Body of pancreas (tissue), 4 donors: Measurements from ENCODE around the gene AJUBA. TPM values are rescaled to one million over a fixed set of nuclear protein-coding genes. Genes with fewer than 3 reads are reported as not detected.

Source experiments
- ATAC-seq: fragments of 150-250 bp; one replicate; pipeline ENCODE4 v1.9.1; 2016
- DNase-seq, 4 donors: peaks; one replicate each; pipeline ENCODE4 v3.0.0-alpha.2; 2019
- H3K27ac ChIP-seq, 4 donors: fragments of 200-600 bp; sonication (generic); 1 replicate in 3 of 4; 2 replicates in 1 of 4; pipeline versions ENCODE4 v1.5.1 to v1.6.1; 2016 to 2019; ENCODE audit warnings: mild to moderate bottlenecking in 1 of 4, mixed read lengths in 1 of 4, moderate library complexity in 1 of 4
- H3K27me3 ChIP-seq, 2 donors: fragments of 200-600 bp; sonication (generic); one replicate each; pipeline ENCODE4 v1.6.0; 2016; ENCODE audit warnings: mild to moderate bottlenecking in 1 of 2
- H3K36me3 ChIP-seq, 2 donors: fragments of 200-600 bp; sonication (generic); replicated peaks in 1 of 2; 2 replicates each; pipeline ENCODE4 v1.5.1; 2016; ENCODE audit warnings: low read depth in 2 of 2; ENCODE audit not compliant: insufficient read depth in 1 of 2
- H3K4me1 ChIP-seq: fragments of 200-600 bp; sonication (generic); one replicate; pipeline ENCODE4 v1.6.0; 2016
- H3K4me3 ChIP-seq, 2 donors: fragments of 200-600 bp; sonication (generic); 1 replicate in 1 of 2; 2 replicates in 1 of 2; pipeline ENCODE4 v1.5.1; 2016 to 2019
- H3K9me3 ChIP-seq, 3 donors: fragments of 200-600 bp; sonication (generic); 1 replicate in 2 of 3; 2 replicates in 1 of 3; pipeline ENCODE4 v1.5.1; 2016
- CTCF ChIP-seq, 7 experiments: fragments of 450-650 bp in 4 of 7; fragments of 200-600 bp in 3 of 7; sonication (generic) in 3 of 7; IDR thresholded peaks; one replicate each; pipeline ENCODE4 v1.5.1; 2016 to 2019; ENCODE audit warnings: antibody characterized with exemption in 7 of 7
- POLR2A ChIP-seq, 3 donors: fragments of 450-650 bp; IDR thresholded peaks; one replicate each; pipeline ENCODE4 v1.6.1; 2016; ENCODE audit warnings: antibody characterized with exemption in 3 of 3, mild to moderate bottlenecking in 2 of 3
- WGBS, 2 donors: methylation state at CpG; one replicate each; pipeline ENCODE4 v1.1.5; 2017; 5-methylcytosine and 5-hydroxymethylcytosine counted together
- intact Hi-C: fragments of 100-400 bp; cut with DNase I; formaldehyde crosslinking; loops from one replicate; pipeline ENCODE4 v1.15.1; 2023
- total RNA-seq, 2 donors: library from RNA; depleted of rRNA; stranded (reverse); fragments of >200 nt; gene quantifications; one replicate each; pipeline ENCODE4 v1.1.0, GENCODE V29; 2016

AJUBA gene
- total RNA-seq, 2 donors from 2014 or later: 15.8 to 19.5 TPM

DNA sequence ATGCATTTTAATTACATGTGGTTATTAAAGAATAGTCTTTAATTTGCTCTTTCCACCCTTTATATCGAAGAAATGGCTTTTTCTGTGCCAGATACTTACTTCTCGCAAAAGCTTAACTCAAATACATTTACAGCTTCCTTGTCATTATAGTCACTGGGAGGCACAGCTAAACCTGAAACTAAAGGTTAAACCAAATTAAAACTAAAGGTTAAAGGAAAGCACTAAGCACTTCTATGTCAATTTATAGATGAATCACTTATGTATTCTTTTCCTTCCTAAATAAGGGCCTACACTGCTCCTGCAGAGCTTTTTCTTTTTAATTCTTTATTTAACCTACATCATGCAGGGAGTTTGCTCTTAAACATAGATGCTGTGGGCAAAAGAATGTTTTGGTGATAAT, 18.5 kb upstream of the AJUBA start:
- no peaks in the 10 kb centered on the region for H3K9me3 ChIP-seq
- no peak for TF ChIP-seq CTCF (IDR thresholded peaks at IDR 0.05)
- no peak for TF ChIP-seq POLR2A (IDR thresholded peaks at IDR 0.05)
- DNase-seq (no peak), ATAC-seq (no peak)
- peaks cover 4% of the 10 kb centered on the region for H3K4me1 ChIP-seq
- H3K36me3 ChIP-seq: no peaks in the 10 kb centered on the region
- H3K27ac ChIP-seq: no peak overlapping the region
- no peaks in the 10 kb centered on the region for H3K27me3 ChIP-seq
- intact Hi-C loops: no loop called here
- H3K4me3 ChIP-seq: no peak overlapping the region
- 94 to 97% methylated on average over 2 of the region's 2 CpGs for WGBS, 2 donors

DNA sequence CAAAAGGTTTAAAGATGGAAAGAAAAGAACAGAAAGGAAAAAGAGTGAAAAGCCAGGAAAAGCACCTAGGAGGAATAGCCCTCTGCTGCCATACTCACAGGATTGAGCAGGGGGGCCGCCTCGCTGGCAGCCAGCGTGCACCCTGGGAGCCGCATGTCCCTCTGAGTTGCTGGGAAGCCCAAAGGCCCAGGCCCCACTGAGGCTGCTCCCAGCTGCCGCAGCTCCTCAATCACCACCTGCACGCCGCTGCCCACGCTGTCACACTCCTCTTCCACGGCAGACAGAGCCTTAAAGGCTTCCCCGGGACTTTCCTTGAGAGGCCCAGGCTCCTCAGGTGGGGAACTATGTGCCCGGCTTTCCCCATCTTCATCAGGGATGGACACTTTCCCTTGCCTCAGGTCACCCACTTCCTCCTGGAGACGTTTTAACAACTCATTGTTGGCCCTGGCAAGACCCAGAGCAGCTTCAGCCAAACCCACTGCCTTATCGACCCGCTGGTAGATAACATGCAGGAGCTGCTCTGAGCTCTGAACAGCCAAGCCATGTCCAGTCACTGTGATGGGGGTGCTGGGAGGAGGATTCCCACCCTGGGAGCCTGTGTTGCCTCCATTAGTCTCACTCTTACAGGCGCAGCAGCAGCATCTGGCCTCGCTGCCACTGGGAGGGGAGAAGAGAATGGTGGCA, 16.1 kb upstream of the AJUBA start:
- WGBS, 2 donors: 64 to 80% methylated on average over 14 to 16 of the region's 16 CpGs
- no peak overlapping the region for H3K27ac ChIP-seq
- H3K9me3 ChIP-seq: no peaks in the 10 kb centered on the region
- intact Hi-C loops: no loop called here
- ATAC-seq (peak; percentile 50), DNase-seq (peak in 1 of 4 donors; percentile 44)
- no peaks in the 10 kb centered on the region for H3K36me3 ChIP-seq
- H3K27me3 ChIP-seq: no peaks in the 10 kb centered on the region
- peaks cover 5% of the 10 kb centered on the region for H3K4me1 ChIP-seq
- TF ChIP-seq CTCF (IDR thresholded peaks at IDR 0.05): no peak
- TF ChIP-seq POLR2A (IDR thresholded peaks at IDR 0.05): no peak
- H3K4me3 ChIP-seq: no peak overlapping the region

DNA sequence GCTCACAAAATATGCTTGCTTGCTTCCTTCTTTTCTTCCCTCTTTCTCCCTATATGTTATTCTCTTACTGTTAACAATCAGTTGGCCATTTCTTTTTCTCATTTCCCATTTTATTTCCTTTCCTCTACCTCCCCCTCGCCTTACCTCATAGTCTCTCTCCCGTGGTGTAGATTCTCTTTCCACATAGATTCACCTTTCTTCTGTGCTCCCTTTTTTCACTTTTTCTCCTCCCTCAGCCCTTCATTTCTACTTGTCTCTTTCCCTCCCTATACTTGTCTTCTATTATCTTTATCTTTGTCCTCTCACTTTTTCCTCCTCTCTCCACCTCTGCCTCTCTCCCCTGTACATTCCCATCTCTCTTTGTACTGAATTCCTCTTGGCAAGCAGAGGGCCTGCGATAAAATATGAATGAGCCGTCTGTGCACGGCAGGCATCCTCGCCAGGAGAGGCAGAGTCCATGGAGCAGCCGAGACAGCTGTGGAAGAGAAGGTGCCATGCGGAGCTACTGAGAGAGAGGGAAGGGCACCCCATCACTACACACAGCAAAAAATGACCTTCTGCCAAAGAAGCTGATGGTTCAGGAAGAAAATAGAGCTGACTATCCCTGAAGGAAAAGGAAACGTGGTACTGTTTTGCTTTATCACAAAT, 15.4 kb upstream of the AJUBA start:
- WGBS, 2 donors: 57 to 73% methylated on average over 9 of the region's 9 CpGs
- Histone ChIP-seq H3K36me3 (no peaks in the 10 kb centered on the region), H3K4me3 (no peak overlapping the region), H3K4me1 (peaks cover 5% of the 10 kb centered on the region), H3K9me3 (no peaks in the 10 kb centered on the region), H3K27ac (no peak overlapping the region), H3K27me3 (no peaks in the 10 kb centered on the region)
- TF ChIP-seq POLR2A (IDR thresholded peaks at IDR 0.05): no peak
- no peak for DNase-seq
- intact Hi-C loops: no loop called here
- no peak for ATAC-seq

DNA sequence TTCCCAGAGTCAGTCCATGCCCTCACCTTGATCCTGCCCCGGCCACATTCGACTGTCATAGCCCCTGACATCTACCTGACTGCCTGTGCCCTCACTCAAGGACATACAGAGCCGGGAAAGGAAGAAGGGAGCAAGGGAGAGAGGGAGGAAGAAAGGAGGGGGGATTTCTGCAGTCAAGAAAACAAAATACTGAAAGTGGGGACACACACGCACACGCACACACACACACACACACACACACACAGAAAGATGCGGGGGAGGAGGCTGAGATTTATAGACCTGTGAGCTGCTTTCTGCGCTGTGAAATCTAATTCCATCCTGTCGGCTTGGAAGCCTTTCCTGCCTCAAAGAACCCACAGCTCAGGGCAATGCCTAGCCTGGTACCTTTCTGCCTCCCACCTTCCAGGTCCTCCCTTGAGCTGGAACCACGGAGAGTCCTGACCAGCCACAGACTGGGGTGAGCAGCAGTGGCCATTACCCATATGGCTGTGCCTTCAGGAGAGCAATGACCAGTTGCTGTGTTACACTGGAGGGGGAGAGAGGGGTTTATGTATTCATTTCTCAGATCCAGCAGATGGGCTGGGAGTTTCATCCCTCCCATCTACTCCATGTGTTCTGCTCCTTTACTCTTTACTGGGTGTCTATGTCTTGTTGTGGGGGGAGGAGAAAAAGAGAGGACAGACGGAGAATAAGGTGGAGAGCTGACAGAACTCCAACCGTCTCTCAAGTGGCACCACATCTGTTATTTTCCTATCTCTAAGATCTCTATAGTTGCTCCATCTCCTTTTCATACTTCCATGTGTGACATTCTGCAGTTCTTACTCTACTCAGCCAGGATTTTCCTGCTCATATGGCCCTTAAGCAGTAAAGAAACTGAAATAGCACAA, 14.7 kb upstream of the AJUBA start:
- H3K36me3 ChIP-seq: no peaks in the 10 kb centered on the region
- DNase-seq: no peak
- H3K9me3 ChIP-seq: no peaks in the 10 kb centered on the region
- TF ChIP-seq CTCF (IDR thresholded peaks at IDR 0.05) (no peak), POLR2A (IDR thresholded peaks at IDR 0.05) (no peak)
- peaks cover 5% of the 10 kb centered on the region for H3K4me1 ChIP-seq
- no peak overlapping the region for H3K4me3 ChIP-seq
- WGBS, 2 donors: 73 to 80% methylated on average over 10 to 11 of the region's 11 CpGs
- no peak overlapping the region for H3K27ac ChIP-seq
- H3K27me3 ChIP-seq: no peaks in the 10 kb centered on the region
- intact Hi-C loops: no loop called here
- ATAC-seq: no peak
